Hair follicular keratinocyte (primary cell): ENCODE data around the gene MORN2. TPM values are rescaled to one million over a fixed set of nuclear protein-coding genes. Genes with fewer than 3 reads are reported as not detected.

Experiments
- total RNA-seq: library from RNA; depleted of rRNA; stranded (reverse); fragments of >200 nt; gene quantifications from 2 replicates; pipeline ENCODE4 v1.2.3, GENCODE V29; 2015

MORN2 gene
- 9.6 and 16.9 TPM in 2 replicates for total RNA-seq

GRCh38 chr2:38875576-38876367, at the start of gene MORN2, which contains the start of gene DHX57:
Gene MORN2, plus strand, starts transcription at chr2:38875976.
Gene DHX57, minus strand, starts transcription at chr2:38875934. Its CDS starts 7,529 bp downstream, at chr2:38868405.

GRCh38 chr2:38889575-38889974, 13.8 kb downstream of the MORN2 start, which contains the start of gene ARHGEF33:
Gene ARHGEF33, plus strand, starts transcription at chr2:38889875. Its CDS starts 29,573 bp downstream, at chr2:38919448.

Other genes starting within 250 kb of the MORN2 start
- 0.16 and 1.5 TPM in 2 replicates for gene GALM, start 209.9 kb upstream of the MORN2 start, total RNA-seq
- 98.5 and 171 TPM in 2 replicates for gene SRSF7, start 124.6 kb upstream of the MORN2 start, total RNA-seq
- 7.7 and 12.9 TPM in 2 replicates for gene GEMIN6, start 97.8 kb upstream of the MORN2 start, total RNA-seq
- gene DHX57, start within 50 bp of the MORN2 start, total RNA-seq: 11.2 and 12.0 TPM in 2 replicates
- 0.08 TPM in 1 of 2 replicates, not detected in the other for gene ARHGEF33, start 13.9 kb downstream of the MORN2 start, total RNA-seq
- 7.7 and 20.0 TPM in 2 replicates for gene SOS1, start 245.1 kb downstream of the MORN2 start, total RNA-seq